Lung (tissue), 12 donors: ENCODE data around the gene ADGRL1. TPM values are rescaled to one million over a fixed set of nuclear protein-coding genes. Genes with fewer than 3 reads are reported as not detected.
"Not testable (repeated sequence)": the region's sequence is repeated elsewhere in the genome, so short reads cannot be mapped to it uniquely, and the experiment has no call there.

Experiments used
- ATAC-seq: fragments of 200-7000 bp; cut with Tn5 transposase; one replicate; pipeline ENCODE4 v1.9.1; 2020; ENCODE audit warnings: moderate number of reproducible peaks; ENCODE audit not compliant: insufficient read depth, low FRiP score
- DNase-seq, 3 donors: peaks; one replicate each; pipeline ENCODE4 v3.0.0-alpha.2; 2013 to 2017
- H3K27ac ChIP-seq, 2 donors: one replicate each; pipeline ENCODE4 v1.5.1; 2013; ENCODE audit warnings: mild to moderate bottlenecking in 2 of 2, moderate library complexity in 2 of 2, control low read depth in 1 of 2, inconsistent platforms in 1 of 2, low read depth in 1 of 2, low read length in 1 of 2
- H3K27me3 ChIP-seq, 3 donors: one replicate each; pipeline ENCODE4 v1.5.1; 2013; ENCODE audit warnings: low read length in 2 of 3; ENCODE audit not compliant: control insufficient read depth in 3 of 3, insufficient read depth in 3 of 3
- H3K36me3 ChIP-seq, 4 donors: one replicate each; pipeline ENCODE4 v1.5.1; 2013; ENCODE audit warnings: low read length in 4 of 4, mild to moderate bottlenecking in 1 of 4, moderate library complexity in 1 of 4; ENCODE audit not compliant: control insufficient read depth in 4 of 4, insufficient read depth in 4 of 4
- H3K4me1 ChIP-seq, 5 donors: one replicate each; pipeline ENCODE4 v1.5.1; 2013; ENCODE audit warnings: low read length in 5 of 5, mild to moderate bottlenecking in 2 of 5, moderate library complexity in 1 of 5; ENCODE audit not compliant: control insufficient read depth in 5 of 5, insufficient read depth in 5 of 5
- H3K4me3 ChIP-seq: one replicate; pipeline ENCODE4 v1.5.1; 2013; ENCODE audit warnings: mild to moderate bottlenecking, control low read depth, moderate library complexity
- H3K9ac ChIP-seq, 2 donors: one replicate each; pipeline ENCODE4 v1.5.1; 2013; ENCODE audit warnings: low read length in 2 of 2, control low read depth in 1 of 2; ENCODE audit not compliant: insufficient read depth in 1 of 2
- H3K9me3 ChIP-seq, 4 donors: one replicate each; pipeline ENCODE4 v1.5.1; 2013; ENCODE audit warnings: low read length in 3 of 4, mild to moderate bottlenecking in 1 of 4, moderate library complexity in 1 of 4; ENCODE audit not compliant: control insufficient read depth in 4 of 4, insufficient read depth in 3 of 4
- CTCF ChIP-seq: IDR thresholded peaks from 2 replicates; pipeline ENCODE4 v1.5.1; 2012; ENCODE audit warnings: mild to moderate bottlenecking; ENCODE audit errors: control extremely low read depth, extremely low read depth
- WGBS, 2 donors: extraction: QIAGEN DNeasy Blood & Tissue Kit; methylation state at CpG; one replicate each; pipeline ENCODE4 v1.1.7; 2013; 5-methylcytosine and 5-hydroxymethylcytosine counted together
- polyA plus RNA-seq, 2 donors: library from polyadenylated mRNA; stranded (reverse); fragments of 200-250 nt; gene quantifications; one replicate each; pipeline ENCODE4 v1.2.1, GENCODE V29; 2013
- total RNA-seq, 2 donors: library from RNA; depleted of rRNA in 1 of 2; stranded (reverse); fragments of >200 nt in 1 of 2; gene quantifications; one replicate each; pipeline ENCODE4 v1.2.1, GENCODE V29; 2014 to 2021
- donor health status: control.
- donor health status: control.
- donor health status: Bipolar disorder and iron deficiency.
- donor health status: healthy.
- donor health status: DM: yes; HTN: yes; CAD: no.

Gene ADGRL1
- total and polyA plus RNA-seq, 4 donors: 9.4 to 35.9 (median 19.3) TPM

- H3K4me1 ChIP-seq, H3K4me3 ChIP-seq, H3K9me3 ChIP-seq, H3K9ac ChIP-seq, ATAC-seq, H3K27me3 ChIP-seq, H3K27ac ChIP-seq, H3K36me3 ChIP-seq: not testable (repeated sequence)
- DNase-seq: peak; percentile 56 to 73 (median 61)
- 0 to 2% methylated on average over 31 to 38 of the region's 39 CpGs for WGBS, 2 donors
These were observed 43.2 kb upstream of the ADGRL1 start for GRCh38 chr19:14249012-14249754.

- Histone ChIP-seq H3K36me3 (no peaks in the 10 kb centered on the region), H3K27me3 (no peaks in the 10 kb centered on the region), H3K9ac (no peak overlapping the region), H3K9me3 (no peaks in the 10 kb centered on the region), H3K27ac (no peak overlapping the region), H3K4me3 (no peak overlapping the region), H3K4me1 (peaks cover 0 to 3% (median 0%) of the 10 kb centered on the region in 5 donors)
- no peak for TF ChIP-seq CTCF
- ATAC-seq (no peak), DNase-seq (peak; percentile 89 to 95 (median 93))
- 1% methylated on average over 11 to 20 of the region's 20 CpGs for WGBS, 2 donors
These were observed 42.6 kb upstream of the ADGRL1 start for GRCh38 chr19:14248578-14249011.

- not testable (repeated sequence) for ATAC-seq, H3K9me3 ChIP-seq, H3K27me3 ChIP-seq, H3K36me3 ChIP-seq, H3K9ac ChIP-seq, H3K4me3 ChIP-seq, H3K27ac ChIP-seq, H3K4me1 ChIP-seq
- WGBS, 2 donors: 3 to 13% methylated on average over 33 to 38 of the region's 38 CpGs
- peak; percentile 27 to 55 (median 40) for DNase-seq
These were observed 41.8 kb upstream of the ADGRL1 start for GRCh38 chr19:14247548-14248471.

- H3K36me3 ChIP-seq, DNase-seq, H3K27ac ChIP-seq, H3K9ac ChIP-seq, H3K9me3 ChIP-seq, H3K27me3 ChIP-seq, H3K4me3 ChIP-seq, H3K4me1 ChIP-seq, ATAC-seq: not testable (repeated sequence)
- 63 to 74% methylated on average over 6 of the region's 6 CpGs for WGBS, 2 donors
These were observed 41.2 kb upstream of the ADGRL1 start for GRCh38 chr19:14247205-14247547.

- H3K4me3 ChIP-seq, H3K36me3 ChIP-seq, H3K9me3 ChIP-seq, ATAC-seq, H3K9ac ChIP-seq, H3K27ac ChIP-seq, H3K27me3 ChIP-seq, H3K4me1 ChIP-seq, DNase-seq: not testable (repeated sequence)
- WGBS, 2 donors: 83% methylated on average over 5 of the region's 5 CpGs
These were observed 38.4 kb upstream of the ADGRL1 start for GRCh38 chr19:14244393-14244792.

GRCh38 chr19:14243718-14244117 lies 37.7 kb upstream of the ADGRL1 start:
- not testable (repeated sequence) for ATAC-seq, H3K4me3 ChIP-seq, H3K27ac ChIP-seq, DNase-seq, H3K27me3 ChIP-seq, H3K4me1 ChIP-seq, H3K36me3 ChIP-seq, H3K9ac ChIP-seq, H3K9me3 ChIP-seq
- 94% methylated on average over 12 of the region's 12 CpGs for WGBS, 2 donors
